B cell (primary cell): ENCODE results near the gene RSU1. TPM values are rescaled to one million over a fixed set of nuclear protein-coding genes. Genes with fewer than 3 reads are reported as not detected.

Source experiments
- ATAC-seq: fragments of 200-7000 bp; cut with Tn5 transposase; one replicate; pipeline ENCODE4 v1.10.0; 2021; ENCODE audit warnings: low read depth, mild to moderate bottlenecking, moderate number of reproducible peaks, moderate library complexity
- CTCF ChIA-PET: fragments of 350-600 bp; sonication (Branson Sonifier 250); formaldehyde crosslinking; loops from one replicate; lab custom pipeline; 2021; ENCODE audit warnings: antibody characterized with exemption, inconsistent platforms; lab: Charles Lee
- POLR2A ChIA-PET: fragments of 350-600 bp; sonication (Branson Sonifier 250); formaldehyde crosslinking; loops from one replicate; lab custom pipeline; 2021; ENCODE audit warnings: antibody characterized with exemption; lab: Charles Lee
- DNase-seq: peaks from one replicate; pipeline ENCODE4 v3.0.0; 2013
- H2AFZ ChIP-seq: 2 replicates; pipeline ENCODE4 v1.6.1; 2012; ENCODE audit warnings: mild to moderate bottlenecking, low read depth, low read length; ENCODE audit not compliant: insufficient read depth, poor library complexity, severe bottlenecking
- H3K27ac ChIP-seq, 2 donors: 1 replicate in 1 of 2; 2 replicates in 1 of 2; pipeline ENCODE4 v1.5.1; 2012 to 2013; ENCODE audit warnings: low read length in 2 of 2, mild to moderate bottlenecking in 2 of 2, moderate library complexity in 1 of 2
- H3K27me3 ChIP-seq, 4 experiments: fragments of 200-600 bp in 1 of 4; sonication (generic) in 1 of 4; replicated peaks in 1 of 4; 1 replicate in 2 of 4; 2 replicates in 2 of 4; pipeline versions ENCODE4 v1.6.1 to v1.7.0; 2013 to 2016; ENCODE audit warnings: low read length in 3 of 4, mild to moderate bottlenecking in 2 of 4, mixed read lengths in 1 of 4, moderate library complexity in 1 of 4; ENCODE audit not compliant: insufficient read depth in 4 of 4, control insufficient read depth in 3 of 4; ENCODE audit errors: control extremely low read depth in 1 of 4
- H3K36me3 ChIP-seq, 2 experiments: replicated peaks in 1 of 2; 1 replicate in 1 of 2; 2 replicates in 1 of 2; pipeline versions ENCODE4 v1.6.1 to v1.7.1; 2013; ENCODE audit warnings: low read length in 1 of 2; ENCODE audit not compliant: insufficient read depth in 2 of 2, control insufficient read depth in 1 of 2; ENCODE audit errors: control extremely low read depth in 1 of 2, extremely low read depth in 1 of 2
- H3K4me1 ChIP-seq, 2 donors: fragments of 200-600 bp in 1 of 2; sonication (generic) in 1 of 2; 1 replicate in 1 of 2; 2 replicates in 1 of 2; pipeline versions ENCODE4 v1.5.1 to v1.6.1; 2013 to 2017; ENCODE audit warnings: low read length in 2 of 2; ENCODE audit not compliant: control insufficient read depth in 2 of 2, insufficient read depth in 2 of 2
- H3K4me2 ChIP-seq: replicated peaks from 2 replicates; pipeline ENCODE3; 2012; ENCODE audit warnings: mild to moderate bottlenecking, low read depth, low read length; ENCODE audit not compliant: poor library complexity, severe bottlenecking
- H3K4me3 ChIP-seq, 5 experiments: fragments of 200-600 bp in 1 of 5; sonication (generic) in 1 of 5; 1 replicate in 3 of 5; 2 replicates in 2 of 5; pipeline versions ENCODE4 v1.5.1 to v1.7.0; 2011 to 2016; ENCODE audit warnings: low read length in 4 of 5, mild to moderate bottlenecking in 4 of 5, low read depth in 2 of 5, control low read depth in 1 of 5, moderate library complexity in 1 of 5; ENCODE audit not compliant: insufficient read depth in 1 of 5; ENCODE audit errors: control extremely low read depth in 1 of 5, extremely low read depth in 1 of 5
- H3K79me2 ChIP-seq: fragments of 200-600 bp; sonication (generic); one replicate; pipeline ENCODE4 v1.6.0; 2016; ENCODE audit warnings: low read length; ENCODE audit not compliant: control insufficient read depth, insufficient read depth
- H3K9ac ChIP-seq: fragments of 200-600 bp; sonication (generic); 2 replicates; pipeline ENCODE4 v1.6.1; 2017; ENCODE audit warnings: mild to moderate bottlenecking, low read length, moderate library complexity
- H3K9me3 ChIP-seq, 3 donors: one replicate each; pipeline versions ENCODE4 v1.6.1 to v1.7.1; 2013; ENCODE audit warnings: low read length in 2 of 3; ENCODE audit not compliant: control insufficient read depth in 2 of 3, insufficient read depth in 1 of 3; ENCODE audit errors: control extremely low read depth in 1 of 3
- H4K20me1 ChIP-seq: 2 replicates; pipeline ENCODE4 v1.6.0; 2012; ENCODE audit warnings: mild to moderate bottlenecking, low read length; ENCODE audit not compliant: insufficient read depth, control insufficient read depth, poor library complexity, severe bottlenecking
- H3K27ac Mint-ChIP-seq: one replicate; pipeline ENCODE4 v1.8.0; 2021; ENCODE audit warnings: mixed read lengths
- H3K27me3 Mint-ChIP-seq: one replicate; pipeline ENCODE4 v1.8.0; 2021; ENCODE audit warnings: mixed read lengths
- H3K4me1 Mint-ChIP-seq: one replicate; pipeline ENCODE4 v1.8.0; 2021; ENCODE audit warnings: mixed read lengths
- H3K4me3 Mint-ChIP-seq: one replicate; pipeline ENCODE4 v1.8.0; 2021; ENCODE audit warnings: mixed read lengths
- H3K9me3 Mint-ChIP-seq: one replicate; pipeline ENCODE4 v1.8.0; 2022; ENCODE audit warnings: mixed read lengths; ENCODE audit not compliant: insufficient read depth
- CTCF ChIP-seq: fragments of 200-600 bp; IDR thresholded peaks from one replicate; pipeline ENCODE4 v1.8.0; 2022; ENCODE audit warnings: antibody characterized with exemption, mild to moderate bottlenecking
- EZH2 ChIP-seq: IDR thresholded peaks from 2 replicates; pipeline ENCODE4 v1.6.1; 2012; ENCODE audit warnings: borderline replicate concordance, low read depth, mild to moderate bottlenecking, moderate library complexity, low read length; ENCODE audit not compliant: insufficient read depth, poor library complexity, severe bottlenecking
- WGBS: methylation state at CpG from one replicate; pipeline ENCODE4 v1.1.5; 2013; ENCODE audit warnings: missing lambda C conversion rate; ENCODE audit not compliant: insufficient coverage; 5-methylcytosine and 5-hydroxymethylcytosine counted together
- intact Hi-C: fragments of 100-400 bp; cut with micrococcal nuclease; formaldehyde crosslinking; loops from one replicate; pipeline ENCODE4 v1.10.0; 2022
- polyA plus RNA-seq: library from polyadenylated mRNA; depleted of rRNA; stranded (reverse); fragments of >200 nt; gene quantifications from 2 replicates; pipeline ENCODE4 v1.2.3, GENCODE V29; 2012
- total RNA-seq, 2 donors: library from RNA; stranded (reverse); fragments of 120-200 nt in 1 of 2; gene quantifications; 1 replicate in 1 of 2; 2 replicates in 1 of 2; pipeline versions ENCODE4 v1.2.3 to v1.2.4, GENCODE V29; 2013 to 2022

The RSU1 gene
- total and polyA plus RNA-seq, 2 donors (not counting 1 experiment from before 2014, with no cell fraction given) = 33.4 to 41.1 TPM

DNA sequence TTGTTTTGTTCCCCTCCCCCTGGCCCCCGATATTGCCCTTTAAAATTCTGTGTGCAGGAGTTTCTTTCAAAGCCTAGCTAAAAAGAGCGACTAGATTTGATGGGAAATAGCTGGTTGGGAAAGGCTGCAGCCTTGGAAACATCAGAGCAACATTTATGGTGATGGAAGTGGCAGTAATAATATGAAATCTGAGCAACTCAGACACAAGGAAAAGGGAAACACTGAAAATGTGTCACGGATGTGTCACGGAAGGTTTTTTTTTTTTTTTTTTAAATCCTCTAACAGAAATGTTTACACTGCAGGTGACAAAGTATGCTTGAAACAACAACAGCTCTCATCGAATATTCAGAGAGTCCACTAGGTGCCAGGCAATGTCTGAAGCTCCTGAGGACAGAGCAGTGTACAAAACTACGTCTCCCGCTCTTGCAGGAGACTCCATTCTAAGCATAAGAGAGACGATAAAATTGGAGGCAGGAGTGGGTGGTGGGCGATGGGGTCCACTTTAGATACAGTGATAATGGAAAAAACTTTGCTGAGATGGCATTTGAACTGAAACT is 143.0 kb downstream of the RSU1 start:
- no peaks in the 10 kb centered on the region for H3K79me2 ChIP-seq
- intact Hi-C loops = no loop called here
- H3K27ac Mint-ChIP-seq = no peak overlapping the region
- DNase-seq (no peak), ATAC-seq (no peak)
- H3K9me3 ChIP-seq = no peaks in the 10 kb centered on the region
- POLR2A ChIA-PET = no interaction called here
- H3K27me3 Mint-ChIP-seq = no peaks in the 10 kb centered on the region
- no peaks in the 10 kb centered on the region for H3K4me1 Mint-ChIP-seq
- H3K27ac ChIP-seq = no peak overlapping the region
- TF ChIP-seq CTCF (no peak), EZH2 (no peak)
- H3K27me3 ChIP-seq = no peaks in the 10 kb centered on the region
- 95% methylated on average over 8 of the region's 9 CpGs for WGBS
- no peak overlapping the region for H2AFZ ChIP-seq
- H3K4me1 ChIP-seq = no peaks in the 10 kb centered on the region
- peaks cover 8% of the 10 kb centered on the region for H3K9me3 Mint-ChIP-seq
- peaks cover 0 to 4% of the 10 kb centered on the region in 2 experiments for H3K36me3 ChIP-seq
- H3K9ac ChIP-seq = no peak overlapping the region
- H3K4me2 ChIP-seq = no peak overlapping the region
- CTCF ChIA-PET = no interaction called here
- H4K20me1 ChIP-seq = no peaks in the 10 kb centered on the region
- H3K4me3 Mint-ChIP-seq = no peak overlapping the region
- H3K4me3 ChIP-seq = no peak overlapping the region

DNA sequence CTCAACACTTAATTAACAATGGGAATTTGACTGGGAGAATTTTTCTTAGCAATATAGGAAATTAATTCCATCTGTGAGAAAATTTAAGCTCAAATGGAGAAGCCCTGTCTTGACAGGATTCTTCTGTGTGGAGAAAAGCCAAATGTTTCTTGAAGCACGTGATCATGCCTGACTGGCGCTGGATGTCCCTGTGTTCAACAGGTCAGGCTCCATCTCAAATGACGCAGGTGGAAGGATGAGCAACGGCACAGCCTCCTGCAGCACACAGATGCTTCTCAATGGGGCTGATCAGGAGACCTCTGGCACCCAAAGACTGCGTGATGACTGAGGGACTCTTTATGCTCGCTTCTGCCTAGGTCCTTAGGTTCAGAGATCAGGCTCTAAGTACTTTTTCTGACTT is 143.8 kb downstream of the RSU1 start:
- CTCF ChIA-PET = no interaction called here

More for the DNA sequence above, 143.8 kb downstream of the RSU1 start:
- Histone ChIP-seq H3K9me3 (no peaks in the 10 kb centered on the region), H3K36me3 (peaks cover 0 to 4% of the 10 kb centered on the region in 2 experiments), H3K79me2 (no peaks in the 10 kb centered on the region), H3K4me1 (no peaks in the 10 kb centered on the region), H3K27ac (no peak overlapping the region), H3K9ac (no peak overlapping the region), H2AFZ (no peak overlapping the region), H3K4me2 (no peak overlapping the region), H3K4me3 (no peak overlapping the region), H3K27me3 (no peaks in the 10 kb centered on the region), H4K20me1 (no peaks in the 10 kb centered on the region)
- no peak overlapping the region for H3K27ac Mint-ChIP-seq
- POLR2A ChIA-PET = no interaction called here
- no peak overlapping the region for H3K4me3 Mint-ChIP-seq
- ATAC-seq = no peak
- H3K4me1 Mint-ChIP-seq = no peaks in the 10 kb centered on the region
- H3K27me3 Mint-ChIP-seq = no peaks in the 10 kb centered on the region
- peaks cover 8% of the 10 kb centered on the region for H3K9me3 Mint-ChIP-seq
- 99% methylated on average over 6 of the region's 6 CpGs for WGBS
- TF ChIP-seq EZH2 (no peak), CTCF (no peak)
- DNase-seq = no peak
- intact Hi-C loops = no loop called here
